Thyroid gland (tissue), 4 donors: ENCODE results near the gene MTA1. TPM values are rescaled to one million over a fixed set of nuclear protein-coding genes. Genes with fewer than 3 reads are reported as not detected.

Source experiments
- DNase-seq, 2 donors: peaks; one replicate each; pipeline ENCODE4 v3.0.0-alpha.2; 2019
- H3K27ac ChIP-seq, 3 donors: fragments of 200-600 bp; sonication (generic); 1 replicate in 2 of 3; 2 replicates in 1 of 3; pipeline ENCODE4 v1.5.1; 2016 to 2019; ENCODE audit warnings: mild to moderate bottlenecking in 1 of 3, moderate library complexity in 1 of 3
- H3K27me3 ChIP-seq: fragments of 200-600 bp; sonication (generic); one replicate; pipeline ENCODE4 v1.5.1; 2019
- H3K36me3 ChIP-seq, 2 donors: fragments of 200-600 bp; sonication (generic); one replicate each; pipeline ENCODE4 v1.5.1; 2016 to 2019
- H3K4me1 ChIP-seq, 2 donors: fragments of 200-600 bp; sonication (generic); one replicate each; pipeline ENCODE4 v1.5.1; 2017 to 2019
- H3K4me3 ChIP-seq, 3 donors: fragments of 200-600 bp; sonication (generic); replicated peaks in 1 of 3; 1 replicate in 2 of 3; 2 replicates in 1 of 3; pipeline ENCODE4 v1.5.1; 2016; ENCODE audit warnings: mild to moderate bottlenecking in 1 of 3
- H3K9me3 ChIP-seq: fragments of 200-600 bp; sonication (generic); one replicate; pipeline ENCODE4 v1.5.1; 2017
- POLR2A ChIP-seq, 2 donors: fragments of 450-650 bp; IDR thresholded peaks; one replicate each; pipeline ENCODE4 v1.6.1; 2017; ENCODE audit warnings: antibody characterized with exemption in 2 of 2, mild to moderate bottlenecking in 2 of 2, moderate library complexity in 1 of 2
- WGBS, 2 donors: methylation state at CpG; one replicate each; pipeline ENCODE4 v1.1.5; 2017; 5-methylcytosine and 5-hydroxymethylcytosine counted together
- intact Hi-C: fragments of 100-400 bp; cut with DNase I; formaldehyde crosslinking; loops from one replicate; pipeline ENCODE4 v1.15.1; 2023
- total RNA-seq, 4 donors: library from RNA; depleted of rRNA; stranded (reverse); fragments of >200 nt; gene quantifications; one replicate each; pipeline ENCODE4 v1.2.3, GENCODE V29; 2016
- TF ChIP-seq, protein P1 (sequence below), 6 experiments: fragments of 200-600 bp in 3 of 6; fragments of 450-650 bp in 3 of 6; sonication (generic) in 3 of 6; IDR thresholded peaks; one replicate each; pipeline ENCODE4 v1.5.1; 2016 to 2019; ENCODE audit warnings: antibody characterized with exemption in 6 of 6, mild to moderate bottlenecking in 2 of 6, inconsistent platforms in 1 of 6, moderate library complexity in 1 of 6

Gene MTA1
- total RNA-seq, 4 donors from 2014 or later = 66.2 to 111 (median 90.0) TPM

- TF ChIP-seq POLR2A (IDR thresholded peaks at IDR 0.05) = no peak
- TF ChIP-seq, protein P1, sequence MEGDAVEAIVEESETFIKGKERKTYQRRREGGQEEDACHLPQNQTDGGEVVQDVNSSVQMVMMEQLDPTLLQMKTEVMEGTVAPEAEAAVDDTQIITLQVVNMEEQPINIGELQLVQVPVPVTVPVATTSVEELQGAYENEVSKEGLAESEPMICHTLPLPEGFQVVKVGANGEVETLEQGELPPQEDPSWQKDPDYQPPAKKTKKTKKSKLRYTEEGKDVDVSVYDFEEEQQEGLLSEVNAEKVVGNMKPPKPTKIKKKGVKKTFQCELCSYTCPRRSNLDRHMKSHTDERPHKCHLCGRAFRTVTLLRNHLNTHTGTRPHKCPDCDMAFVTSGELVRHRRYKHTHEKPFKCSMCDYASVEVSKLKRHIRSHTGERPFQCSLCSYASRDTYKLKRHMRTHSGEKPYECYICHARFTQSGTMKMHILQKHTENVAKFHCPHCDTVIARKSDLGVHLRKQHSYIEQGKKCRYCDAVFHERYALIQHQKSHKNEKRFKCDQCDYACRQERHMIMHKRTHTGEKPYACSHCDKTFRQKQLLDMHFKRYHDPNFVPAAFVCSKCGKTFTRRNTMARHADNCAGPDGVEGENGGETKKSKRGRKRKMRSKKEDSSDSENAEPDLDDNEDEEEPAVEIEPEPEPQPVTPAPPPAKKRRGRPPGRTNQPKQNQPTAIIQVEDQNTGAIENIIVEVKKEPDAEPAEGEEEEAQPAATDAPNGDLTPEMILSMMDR (IDR thresholded peaks at IDR 0.05) = no peak
- no peak for DNase-seq
- no peaks in the 10 kb centered on the region for H3K27me3 ChIP-seq
- H3K4me3 ChIP-seq = no peak overlapping the region
- 98 to 100% methylated on average over 6 of the region's 17 CpGs for WGBS, 2 donors
- H3K27ac ChIP-seq = no peak overlapping the region
- H3K9me3 ChIP-seq = no peaks in the 10 kb centered on the region
- peaks cover 45 to 59% of the 10 kb centered on the region in 2 donors for H3K36me3 ChIP-seq
- H3K4me1 ChIP-seq = peaks cover 2 to 4% of the 10 kb centered on the region in 2 donors
- intact Hi-C loops = no loop called here
Observed at GRCh38 chr14:105460116-105460515, 40.5 kb downstream of the MTA1 start.

DNA sequence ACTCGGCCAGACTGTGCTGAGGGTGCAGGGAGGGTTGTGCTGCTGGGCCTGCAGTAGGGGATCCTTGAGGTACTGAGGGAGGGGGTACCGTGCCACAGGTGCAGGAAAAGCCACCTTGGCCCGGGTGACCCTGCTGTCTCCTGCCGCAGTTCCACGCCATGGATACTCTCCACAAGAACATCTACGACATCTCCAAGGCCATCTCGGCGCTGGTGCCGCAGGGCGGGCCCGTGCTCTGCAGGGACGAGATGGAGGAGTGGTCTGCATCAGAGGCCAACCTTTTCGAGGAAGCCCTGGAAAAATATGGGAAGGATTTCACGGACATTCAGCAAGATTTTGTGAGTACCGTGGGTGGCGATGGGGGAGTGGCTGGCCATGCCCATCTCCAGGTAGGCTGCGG is 41.0 kb downstream of the MTA1 start:
- WGBS, 2 donors = 94 to 98% methylated on average over 8 to 15 of the region's 17 CpGs
- Histone ChIP-seq H3K27ac (no peak overlapping the region), H3K9me3 (no peaks in the 10 kb centered on the region), H3K4me3 (no peak overlapping the region), H3K27me3 (no peaks in the 10 kb centered on the region), H3K4me1 (peaks cover 7 to 9% of the 10 kb centered on the region in 2 donors), H3K36me3 (peaks cover 43 to 59% of the 10 kb centered on the region in 2 donors)
- no peak for DNase-seq
- intact Hi-C loops = no loop called here
- TF ChIP-seq, protein P1 (IDR thresholded peaks at IDR 0.05) = no peak
- TF ChIP-seq POLR2A (IDR thresholded peaks at IDR 0.05) = no peak

- TF ChIP-seq, protein P1 (IDR thresholded peaks at IDR 0.05) = no peak
- TF ChIP-seq POLR2A (IDR thresholded peaks at IDR 0.05) = no peak
- Histone ChIP-seq H3K27me3 (no peaks in the 10 kb centered on the region), H3K36me3 (peaks cover 47 to 55% of the 10 kb centered on the region in 2 donors), H3K4me1 (peaks cover 11 to 16% of the 10 kb centered on the region in 2 donors), H3K27ac (no peak overlapping the region), H3K4me3 (no peak overlapping the region), H3K9me3 (no peaks in the 10 kb centered on the region)
- intact Hi-C loops = no loop called here
- no peak for DNase-seq
- WGBS, 2 donors = 95 to 96% methylated on average over 13 of the region's 18 CpGs
Observed at GRCh38 chr14:105461903-105462302, 42.3 kb downstream of the MTA1 start.

DNA sequence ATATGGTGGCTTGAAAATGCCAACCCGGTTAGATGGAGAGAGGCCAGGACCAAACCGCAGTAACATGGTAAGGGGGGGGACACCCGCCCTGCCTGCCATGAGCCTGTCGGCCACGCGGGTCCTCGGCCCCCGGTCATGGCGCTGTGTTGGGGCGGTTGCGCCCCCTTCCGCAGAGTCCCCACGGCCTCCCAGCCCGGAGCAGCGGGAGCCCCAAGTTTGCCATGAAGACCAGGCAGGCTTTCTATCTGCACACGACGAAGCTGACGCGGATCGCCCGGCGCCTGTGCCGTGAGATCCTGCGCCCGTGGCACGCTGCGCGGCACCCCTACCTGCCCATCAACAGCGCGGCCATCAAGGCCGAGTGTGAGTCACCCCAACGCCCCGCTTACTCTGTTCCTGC is 44.9 kb downstream of the MTA1 start:
- H3K27ac ChIP-seq = peak overlapping the region in 1 of 3 donors; percentile 51
- no peak overlapping the region for H3K4me3 ChIP-seq
- WGBS, 2 donors = 94 to 95% methylated on average over 31 to 33 of the region's 33 CpGs
- no peaks in the 10 kb centered on the region for H3K27me3 ChIP-seq
- intact Hi-C loops = no loop called here
- H3K4me1 ChIP-seq = peaks cover 35 to 38% of the 10 kb centered on the region in 2 donors
- TF ChIP-seq, protein P1 (IDR thresholded peaks at IDR 0.05) = no peak
- no peak for DNase-seq
- no peaks in the 10 kb centered on the region for H3K9me3 ChIP-seq
- H3K36me3 ChIP-seq = peaks cover 48 to 51% of the 10 kb centered on the region in 2 donors

DNA sequence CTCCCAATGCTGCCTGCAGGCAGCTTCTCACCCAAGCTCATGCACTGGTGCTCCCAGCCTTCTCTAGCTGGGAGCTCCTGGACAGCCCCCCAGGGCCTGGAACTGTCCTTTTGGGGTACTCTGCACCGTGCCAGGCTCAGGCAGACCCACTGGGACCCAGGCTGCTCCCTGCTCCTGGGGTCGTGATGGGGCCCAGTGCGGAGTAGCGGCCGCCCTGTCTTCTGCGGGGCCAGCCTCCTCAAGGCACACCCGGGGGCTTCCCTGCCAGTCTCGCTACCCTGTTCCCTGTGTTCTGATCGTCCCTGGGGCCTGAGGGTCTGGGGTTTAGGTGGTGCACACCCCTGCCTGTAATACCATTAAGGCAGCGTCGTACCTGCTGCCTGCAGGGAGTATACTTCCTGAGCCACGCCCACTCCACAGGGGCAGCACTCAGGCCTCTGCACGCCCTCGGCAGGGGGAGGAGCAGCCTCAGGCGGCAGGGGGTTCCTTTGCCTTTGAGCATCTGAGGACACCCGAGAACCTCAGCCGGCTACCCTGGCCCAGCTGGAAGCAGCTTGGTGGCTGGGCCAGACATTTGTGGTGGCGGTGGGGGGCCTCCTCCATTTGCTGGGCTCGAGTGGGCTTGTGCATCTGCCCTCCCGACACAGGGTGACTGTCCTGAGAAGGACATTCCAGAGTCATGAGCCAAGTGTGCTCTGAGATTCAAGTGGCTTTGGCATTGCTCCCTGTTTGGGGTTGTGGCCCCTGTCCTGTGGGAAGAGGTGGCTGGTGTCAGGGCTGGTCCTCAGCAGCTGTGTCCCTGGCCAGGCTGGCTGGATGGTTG is 45.8 kb downstream of the MTA1 start:
- Histone ChIP-seq H3K27ac (peak overlapping the region; percentile 47 to 52 (median 51)), H3K36me3 (peaks cover 47% of the 10 kb centered on the region in 2 donors), H3K4me3 (no peak overlapping the region), H3K27me3 (no peaks in the 10 kb centered on the region), H3K9me3 (no peaks in the 10 kb centered on the region), H3K4me1 (peaks cover 41 to 44% of the 10 kb centered on the region in 2 donors)
- TF ChIP-seq POLR2A (IDR thresholded peaks at IDR 0.05) = no peak
- TF ChIP-seq, protein P1 (IDR thresholded peaks at IDR 0.05) = no peak
- intact Hi-C loops = no loop called here
- WGBS, 2 donors = 55 to 80% methylated on average over 9 to 14 of the region's 20 CpGs
- peak; percentile 88 to 89 for DNase-seq
